ENCODE measurements around the gene RABGAP1L. TPM values are rescaled to one million over a fixed set of nuclear protein-coding genes. Genes with fewer than 3 reads are reported as not detected.

RABGAP1L gene
- total RNA-seq, 4 donors from 2014 or later = 42.4 to 74.5 (median 49.1) TPM

DNA sequence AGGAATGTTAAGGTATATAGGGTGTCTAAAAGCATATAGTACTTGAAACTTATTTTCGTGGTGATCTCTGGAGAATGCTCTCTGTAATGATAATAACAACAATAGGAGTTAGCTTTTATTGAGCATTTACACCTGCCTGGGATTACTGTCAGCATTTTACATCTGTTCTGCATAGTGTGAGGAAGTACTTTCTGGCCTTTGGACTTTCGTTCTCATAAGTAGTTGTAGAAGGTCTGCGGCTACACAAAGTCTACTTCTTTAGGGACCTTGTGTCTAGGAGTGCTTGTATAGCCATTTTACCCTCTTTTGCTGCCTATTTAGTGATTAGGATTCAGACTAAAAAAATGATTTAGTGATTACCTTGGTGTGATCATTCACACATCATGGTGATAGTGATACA lies 184.8 kb downstream of the RABGAP1L start:
- TF ChIP-seq POLR2A (IDR thresholded peaks at IDR 0.05) (no peak), EP300 (IDR thresholded peaks at IDR 0.05) (no peak)
- TF ChIP-seq, protein P1, sequence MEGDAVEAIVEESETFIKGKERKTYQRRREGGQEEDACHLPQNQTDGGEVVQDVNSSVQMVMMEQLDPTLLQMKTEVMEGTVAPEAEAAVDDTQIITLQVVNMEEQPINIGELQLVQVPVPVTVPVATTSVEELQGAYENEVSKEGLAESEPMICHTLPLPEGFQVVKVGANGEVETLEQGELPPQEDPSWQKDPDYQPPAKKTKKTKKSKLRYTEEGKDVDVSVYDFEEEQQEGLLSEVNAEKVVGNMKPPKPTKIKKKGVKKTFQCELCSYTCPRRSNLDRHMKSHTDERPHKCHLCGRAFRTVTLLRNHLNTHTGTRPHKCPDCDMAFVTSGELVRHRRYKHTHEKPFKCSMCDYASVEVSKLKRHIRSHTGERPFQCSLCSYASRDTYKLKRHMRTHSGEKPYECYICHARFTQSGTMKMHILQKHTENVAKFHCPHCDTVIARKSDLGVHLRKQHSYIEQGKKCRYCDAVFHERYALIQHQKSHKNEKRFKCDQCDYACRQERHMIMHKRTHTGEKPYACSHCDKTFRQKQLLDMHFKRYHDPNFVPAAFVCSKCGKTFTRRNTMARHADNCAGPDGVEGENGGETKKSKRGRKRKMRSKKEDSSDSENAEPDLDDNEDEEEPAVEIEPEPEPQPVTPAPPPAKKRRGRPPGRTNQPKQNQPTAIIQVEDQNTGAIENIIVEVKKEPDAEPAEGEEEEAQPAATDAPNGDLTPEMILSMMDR (IDR thresholded peaks at IDR 0.05) = no peak
- Histone ChIP-seq H3K27ac (no peak overlapping the region), H3K4me3 (no peak overlapping the region), H3K27me3 (no peaks in the 10 kb centered on the region), H3K4me1 (no peaks in the 10 kb centered on the region), H3K36me3 (peaks cover 0 to 3% (median 0%) of the 10 kb centered on the region in 3 donors), H3K9me3 (no peaks in the 10 kb centered on the region)
- WGBS, 2 donors = 90 to 91% methylated on average over 3 of the region's 3 CpGs
- no peak for DNase-seq (ENCODE audit: low spot score in 2 of 2)

DNA sequence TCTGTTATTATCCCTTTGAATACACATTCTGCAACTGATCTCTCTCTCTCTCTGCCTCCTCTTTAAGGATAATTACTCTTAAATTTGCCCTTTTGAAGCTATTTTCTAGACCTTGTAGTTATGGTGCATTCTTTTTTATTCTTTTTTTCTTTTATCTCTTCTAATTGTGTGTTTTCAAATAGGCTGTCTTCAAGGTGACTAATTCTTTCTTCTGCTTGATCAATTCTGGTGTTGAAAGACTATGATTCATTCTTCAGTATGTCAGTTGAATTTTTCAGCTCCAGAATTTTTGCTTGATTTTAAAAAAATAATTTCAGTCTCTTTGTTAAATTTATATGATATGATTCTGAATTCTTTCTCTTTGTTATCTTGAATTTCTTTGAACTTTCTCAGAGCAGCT lies 192.8 kb downstream of the RABGAP1L start:
- no peaks in the 10 kb centered on the region for H3K4me1 ChIP-seq
- TF ChIP-seq EP300 (IDR thresholded peaks at IDR 0.05) = no peak
- no peak for TF ChIP-seq POLR2A (IDR thresholded peaks at IDR 0.05)
- TF ChIP-seq, protein P1 (IDR thresholded peaks at IDR 0.05) = no peak
- H3K4me3 ChIP-seq = no peak overlapping the region
- no peaks in the 10 kb centered on the region for H3K9me3 ChIP-seq
- no peak overlapping the region for H3K27ac ChIP-seq
- H3K36me3 ChIP-seq = peaks cover 0 to 3% (median 0%) of the 10 kb centered on the region in 3 donors
- H3K27me3 ChIP-seq = no peaks in the 10 kb centered on the region
- no peak for DNase-seq (ENCODE audit: low spot score in 2 of 2)

DNA sequence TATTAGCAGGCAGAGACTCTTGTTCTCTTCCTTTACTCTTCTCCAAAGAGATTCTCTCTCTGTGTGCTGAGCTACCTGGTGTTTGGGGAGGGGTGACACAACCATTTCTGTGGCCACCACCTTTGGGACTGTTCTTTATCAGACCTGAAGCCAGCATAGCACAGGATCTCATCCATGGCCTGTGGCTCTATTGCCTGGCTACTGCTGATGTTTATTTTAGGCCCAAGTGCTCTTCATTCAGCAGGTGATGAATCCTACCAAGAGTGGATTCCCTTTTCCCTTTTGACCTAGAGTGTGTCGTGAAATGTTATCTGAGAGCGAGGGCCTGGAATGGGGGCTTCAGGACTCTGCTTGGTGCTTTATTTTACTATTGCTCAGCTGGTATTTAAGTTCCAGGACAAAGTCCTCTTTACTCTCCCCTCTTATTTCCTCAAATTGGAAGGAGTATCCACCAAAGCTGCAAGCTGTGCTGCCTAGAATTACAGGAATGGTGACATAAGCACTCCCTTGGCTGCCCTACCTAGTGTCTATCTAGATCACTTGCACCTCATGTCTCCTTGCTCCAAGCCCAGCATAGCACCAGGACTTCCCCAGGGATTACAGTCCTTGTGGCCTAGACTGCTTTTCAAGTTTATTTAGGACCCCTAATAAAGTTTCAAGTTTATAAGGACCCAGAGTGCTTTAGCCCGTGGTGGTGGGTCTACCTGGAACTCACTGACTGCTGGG lies 193.7 kb downstream of the RABGAP1L start:
- Histone ChIP-seq H3K36me3 (no peaks in the 10 kb centered on the region), H3K27me3 (no peaks in the 10 kb centered on the region), H3K4me1 (no peaks in the 10 kb centered on the region), H3K4me3 (no peak overlapping the region), H3K9me3 (no peaks in the 10 kb centered on the region), H3K27ac (no peak overlapping the region)
- 92 to 100% methylated on average over 3 of the region's 3 CpGs for WGBS, 2 donors
- no peak for DNase-seq (ENCODE audit: low spot score in 2 of 2)
- TF ChIP-seq, protein P1 (IDR thresholded peaks at IDR 0.05) = no peak
- TF ChIP-seq POLR2A (IDR thresholded peaks at IDR 0.05) (no peak), EP300 (IDR thresholded peaks at IDR 0.05) (no peak)

DNA sequence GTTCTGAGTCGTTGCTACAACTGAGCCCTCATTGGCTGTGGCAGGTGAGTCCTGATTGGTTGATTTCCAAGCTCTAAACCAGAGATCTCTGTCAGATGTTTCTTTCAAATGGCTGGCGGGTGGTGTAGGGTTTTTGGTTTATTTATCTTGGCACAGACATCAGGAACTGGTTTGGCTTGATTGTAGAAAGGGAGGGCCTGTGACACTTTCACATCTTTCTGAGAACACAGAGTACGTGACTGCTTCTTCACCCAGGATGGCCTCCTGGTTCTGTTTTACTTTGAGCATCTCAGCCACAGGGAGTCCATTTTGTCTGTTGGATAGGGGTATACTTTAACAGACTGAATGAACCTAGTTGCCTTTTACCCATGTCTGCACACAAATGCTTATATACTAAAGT lies 199.0 kb downstream of the RABGAP1L start:
- 75 to 83% methylated on average over 3 of the region's 3 CpGs for WGBS, 2 donors
- Histone ChIP-seq H3K27me3 (no peaks in the 10 kb centered on the region), H3K27ac (no peak overlapping the region), H3K4me3 (no peak overlapping the region), H3K36me3 (no peaks in the 10 kb centered on the region), H3K9me3 (no peaks in the 10 kb centered on the region), H3K4me1 (peaks cover 0 to 4% (median 0%) of the 10 kb centered on the region in 4 donors)
- TF ChIP-seq EP300 (IDR thresholded peaks at IDR 0.05) = no peak
- TF ChIP-seq POLR2A (IDR thresholded peaks at IDR 0.05) = no peak
- TF ChIP-seq, protein P1 (IDR thresholded peaks at IDR 0.05) = no peak
- no peak for DNase-seq (ENCODE audit: low spot score in 2 of 2)

DNA sequence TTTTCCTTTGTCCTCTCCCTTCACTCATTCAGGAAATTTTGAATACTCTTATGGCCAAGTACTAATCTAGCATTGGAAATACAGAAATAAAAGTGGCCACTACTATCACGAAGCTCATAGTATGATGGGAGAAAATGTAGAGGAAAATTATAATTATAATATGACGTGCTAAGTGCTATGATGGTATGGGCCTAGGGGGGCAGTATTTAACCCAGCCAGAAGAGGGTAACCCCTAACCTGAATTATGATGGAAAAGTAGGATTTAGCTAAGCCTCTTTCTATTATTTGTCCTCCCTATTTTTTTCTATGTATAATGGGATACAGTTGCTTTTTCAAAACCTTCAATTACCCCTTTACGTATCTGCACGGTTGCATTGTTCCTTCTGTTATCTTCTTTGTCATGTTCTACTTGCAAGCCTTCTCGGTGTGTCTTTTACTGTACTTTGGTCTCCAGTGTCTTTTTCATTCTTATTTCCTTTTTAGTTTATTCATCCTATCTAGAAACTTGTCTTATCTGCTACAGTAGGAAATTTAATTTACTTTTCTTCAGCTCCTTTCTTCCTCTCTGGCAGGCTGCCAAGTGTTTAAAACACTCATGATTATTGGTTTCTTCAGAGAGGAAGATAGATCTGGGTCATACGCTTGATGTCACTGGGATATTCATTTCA lies 199.6 kb downstream of the RABGAP1L start:
- H3K27me3 ChIP-seq = no peaks in the 10 kb centered on the region
- TF ChIP-seq EP300 (IDR thresholded peaks at IDR 0.05) = no peak
- peaks cover 0 to 4% (median 0%) of the 10 kb centered on the region in 4 donors for H3K4me1 ChIP-seq
- DNase-seq (ENCODE audit: low spot score in 2 of 2) = no peak
- no peaks in the 10 kb centered on the region for H3K36me3 ChIP-seq
- no peaks in the 10 kb centered on the region for H3K9me3 ChIP-seq
- no peak overlapping the region for H3K4me3 ChIP-seq
- H3K27ac ChIP-seq = no peak overlapping the region
- whole genome bisulfite sequencing, 2 donors = 79 to 84% methylated on average over 6 of the region's 6 CpGs
